ENCODE measurements around the gene KLF8.
"Not testable (repeated sequence)": the region's sequence is repeated elsewhere in the genome, so short reads cannot be mapped to it uniquely, and the experiment has no call there.

KLF8 gene

DNA sequence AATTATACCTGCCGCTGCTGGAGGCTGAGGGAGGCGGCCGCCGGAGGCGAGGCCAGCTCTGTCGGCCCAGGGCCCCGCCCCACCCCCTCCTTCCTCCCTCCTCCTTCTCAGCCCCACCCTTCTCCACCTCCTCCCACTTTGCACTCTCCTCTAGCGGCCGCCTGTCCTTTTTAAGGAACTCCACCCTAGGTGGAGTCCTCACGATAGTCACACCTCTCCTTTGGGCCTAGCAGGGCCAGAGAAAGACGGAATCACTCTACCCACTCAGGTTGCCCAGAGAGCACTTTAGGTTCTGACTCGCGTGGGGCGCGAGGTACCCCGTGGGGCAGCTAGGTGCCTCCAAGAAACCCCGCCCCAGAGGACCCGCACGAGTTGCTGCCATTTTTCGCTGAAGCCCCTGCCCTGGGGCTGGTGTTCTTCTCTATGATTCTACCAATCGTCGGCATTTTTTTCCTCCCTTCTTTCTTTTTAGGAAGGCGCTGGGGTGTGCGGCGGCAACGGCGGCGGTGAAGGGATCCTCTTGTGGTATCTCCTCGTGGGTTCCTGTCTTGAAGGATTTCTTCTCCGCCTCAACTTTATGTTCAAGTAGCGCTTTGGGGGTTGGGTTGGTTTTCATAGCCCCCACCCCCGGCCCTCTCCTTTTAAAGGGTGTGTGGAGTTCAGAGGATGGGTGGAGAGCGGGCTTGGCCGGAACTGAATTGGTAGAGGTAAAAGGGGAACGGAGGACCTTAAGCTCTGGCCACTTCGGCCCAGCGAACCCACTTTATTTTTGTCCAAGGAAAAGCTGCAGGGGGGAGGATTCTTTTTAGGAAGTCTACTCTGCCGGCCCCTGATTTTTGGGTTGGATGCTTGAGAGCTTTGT is at the start of gene KLF8:
TSS of gene KLF8 (plus strand) at position 136 of the 862 bp plus-strand sequence. CDS start 979 bp downstream, outside the sequence.
- no peak for TF ChIP-seq ZFX (IDR thresholded peaks at IDR 0.05; ENCODE audit: borderline replicate concordance)
- TF ChIP-seq, protein P1, sequence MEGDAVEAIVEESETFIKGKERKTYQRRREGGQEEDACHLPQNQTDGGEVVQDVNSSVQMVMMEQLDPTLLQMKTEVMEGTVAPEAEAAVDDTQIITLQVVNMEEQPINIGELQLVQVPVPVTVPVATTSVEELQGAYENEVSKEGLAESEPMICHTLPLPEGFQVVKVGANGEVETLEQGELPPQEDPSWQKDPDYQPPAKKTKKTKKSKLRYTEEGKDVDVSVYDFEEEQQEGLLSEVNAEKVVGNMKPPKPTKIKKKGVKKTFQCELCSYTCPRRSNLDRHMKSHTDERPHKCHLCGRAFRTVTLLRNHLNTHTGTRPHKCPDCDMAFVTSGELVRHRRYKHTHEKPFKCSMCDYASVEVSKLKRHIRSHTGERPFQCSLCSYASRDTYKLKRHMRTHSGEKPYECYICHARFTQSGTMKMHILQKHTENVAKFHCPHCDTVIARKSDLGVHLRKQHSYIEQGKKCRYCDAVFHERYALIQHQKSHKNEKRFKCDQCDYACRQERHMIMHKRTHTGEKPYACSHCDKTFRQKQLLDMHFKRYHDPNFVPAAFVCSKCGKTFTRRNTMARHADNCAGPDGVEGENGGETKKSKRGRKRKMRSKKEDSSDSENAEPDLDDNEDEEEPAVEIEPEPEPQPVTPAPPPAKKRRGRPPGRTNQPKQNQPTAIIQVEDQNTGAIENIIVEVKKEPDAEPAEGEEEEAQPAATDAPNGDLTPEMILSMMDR (IDR thresholded peaks at IDR 0.05): no peak
- H3K27ac ChIP-seq: no peak within 1 kb of the TSS

DNA sequence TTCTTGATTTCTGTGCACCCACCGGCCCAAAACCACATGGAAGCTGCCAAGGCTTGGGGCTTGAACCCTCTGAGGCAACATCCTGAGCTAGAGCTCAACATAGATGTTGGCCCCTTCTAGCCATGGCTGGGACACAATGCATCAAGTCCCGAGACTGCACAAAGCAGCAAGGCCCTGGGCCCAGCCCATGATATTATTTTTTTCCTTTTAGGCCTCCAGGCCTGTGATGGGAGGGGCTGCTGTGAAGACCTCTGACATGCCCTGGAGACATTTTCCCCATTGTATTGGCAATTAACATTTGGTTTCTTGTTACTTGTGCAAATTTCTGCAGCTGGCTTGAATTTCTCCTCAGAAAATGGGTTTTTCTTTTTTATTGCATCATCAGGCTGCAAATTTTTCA is 25.2 kb upstream of the KLF8 start:
- H3K27ac ChIP-seq: not testable (repeated sequence)

DNA sequence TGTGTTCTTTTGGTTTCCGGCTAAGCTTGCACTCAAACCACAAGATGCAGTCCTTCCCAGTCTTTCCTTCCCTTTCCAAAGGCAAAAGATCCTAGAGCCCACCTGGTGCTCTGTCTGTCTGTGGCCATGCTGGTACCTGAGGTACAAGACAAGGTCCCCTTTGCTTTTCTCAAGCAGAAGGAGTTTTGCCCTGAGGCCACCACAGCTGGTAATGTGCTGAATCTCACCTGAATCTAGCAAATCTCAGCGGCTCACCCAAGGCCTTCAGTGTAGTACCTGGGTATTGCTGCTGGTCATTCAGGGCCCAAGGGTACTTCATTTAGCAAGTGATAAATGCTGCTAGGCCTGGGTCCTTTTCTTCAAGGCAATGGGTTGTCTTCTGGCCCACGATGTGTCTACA is 20.5 kb upstream of the KLF8 start:
- no peak overlapping the region for H3K27ac ChIP-seq
- TF ChIP-seq, protein P1 (IDR thresholded peaks at IDR 0.05): no peak
- TF ChIP-seq ZFX (IDR thresholded peaks at IDR 0.05; ENCODE audit: borderline replicate concordance): no peak

DNA sequence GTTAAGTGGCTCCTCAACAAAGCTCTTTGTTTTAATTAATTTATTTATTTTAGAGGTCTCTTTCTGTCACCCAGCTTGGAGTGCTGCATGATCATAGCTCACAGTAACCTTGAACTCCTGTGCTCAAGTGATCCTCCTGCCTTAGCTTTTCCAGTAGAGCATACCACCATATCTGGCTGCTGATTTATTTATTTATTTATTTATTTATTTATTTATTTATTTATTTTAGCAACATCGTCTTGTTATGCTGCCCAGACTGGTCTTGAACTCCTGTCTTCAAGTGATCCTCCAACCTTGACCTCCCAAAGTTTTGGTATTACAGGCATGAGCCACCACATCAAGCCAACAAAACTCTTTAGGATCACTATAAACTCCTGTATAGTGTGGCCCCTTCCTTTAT is 15.8 kb upstream of the KLF8 start:
- TF ChIP-seq, protein P1 (IDR thresholded peaks at IDR 0.05): no peak
- no peak overlapping the region for H3K27ac ChIP-seq

DNA sequence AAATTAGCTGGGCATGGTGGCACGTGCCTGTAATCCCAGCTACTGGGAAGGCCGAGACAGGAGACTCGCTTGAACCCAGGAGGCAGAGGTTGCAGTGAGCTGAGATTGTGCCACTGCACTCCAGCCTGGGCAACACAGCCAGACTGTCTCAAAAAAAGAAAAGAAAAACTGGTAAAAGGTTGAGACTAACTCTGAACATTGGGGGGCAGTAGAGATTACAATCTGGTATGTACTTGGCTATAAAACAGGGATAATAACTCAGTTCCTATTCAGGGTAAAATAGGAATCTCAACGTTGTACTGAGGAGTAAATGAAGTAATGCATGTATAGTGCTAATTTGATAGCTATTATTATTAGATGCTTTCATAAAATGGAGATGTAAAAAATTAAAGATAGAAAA is 12.5 kb upstream of the KLF8 start:
- H3K27ac ChIP-seq: no peak overlapping the region
- TF ChIP-seq, protein P1 (IDR thresholded peaks at IDR 0.05): peak; percentile 11; the same call in 1 of the 2 replicates
- no peak for TF ChIP-seq ZFX (IDR thresholded peaks at IDR 0.05; ENCODE audit: borderline replicate concordance)

DNA sequence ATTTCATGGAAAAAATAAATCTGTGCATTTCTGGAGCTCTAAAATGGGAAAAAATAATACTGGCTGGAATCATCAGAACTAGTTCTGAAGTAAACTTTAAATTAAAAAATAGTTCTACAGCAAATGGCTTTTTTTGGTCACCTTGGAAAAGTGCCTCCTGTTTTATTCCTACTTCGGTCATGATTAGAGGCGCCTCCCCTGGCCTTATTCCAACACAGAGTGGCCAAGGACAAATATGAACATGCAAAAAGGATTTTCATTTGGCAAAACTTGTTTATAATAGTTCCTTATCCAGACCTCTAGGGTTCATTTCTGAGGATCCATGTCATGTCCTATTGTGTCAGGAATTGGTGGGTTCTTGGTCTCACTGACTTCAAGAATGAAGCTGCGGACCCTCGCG is 11.1 kb upstream of the KLF8 start:
- H3K27ac ChIP-seq: no peak overlapping the region
- TF ChIP-seq, protein P1 (IDR thresholded peaks at IDR 0.05): no peak
- no peak for TF ChIP-seq ZFX (IDR thresholded peaks at IDR 0.05; ENCODE audit: borderline replicate concordance)

DNA sequence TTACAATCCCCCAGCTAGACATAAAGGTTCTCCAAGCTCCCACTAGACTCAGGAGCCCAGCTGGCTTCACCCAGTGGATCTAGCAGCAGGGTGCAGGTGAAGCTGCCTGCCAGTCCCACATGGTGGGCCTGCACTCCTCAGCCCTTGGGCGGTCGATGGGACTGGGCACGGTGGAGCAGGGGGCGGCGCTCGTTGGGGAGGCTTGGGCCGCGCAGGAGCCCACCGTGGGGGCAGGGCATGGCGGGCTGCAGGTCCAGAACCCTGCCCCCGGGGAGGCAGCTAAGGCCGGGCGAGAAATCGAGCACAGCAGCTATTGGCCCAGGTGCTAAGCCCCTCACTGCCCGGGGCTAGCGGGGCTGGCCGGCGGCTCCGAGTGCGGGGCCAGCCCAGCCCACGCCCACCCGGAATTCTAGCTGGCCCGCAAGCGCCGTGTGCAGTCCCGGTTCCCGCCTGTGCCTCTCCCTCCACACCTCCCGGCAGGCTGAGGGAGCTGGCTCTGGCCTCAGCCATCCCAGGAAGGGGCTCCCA is 9.6 kb upstream of the KLF8 start:
- TF ChIP-seq, protein P1 (IDR thresholded peaks at IDR 0.05): no peak
- H3K27ac ChIP-seq: no peak overlapping the region
